Measurements from ENCODE around the gene HDC.

- TF ChIP-seq POLR2A (IDR thresholded peaks at IDR 0.05; ENCODE audit: low read depth, low read length) (no peak), POLR2AphosphoS5 (IDR thresholded peaks at IDR 0.05; ENCODE audit: low read depth, low read length) (no peak), TAF1 (IDR thresholded peaks at IDR 0.05; ENCODE audit: low read depth, low read length) (no peak)
These were observed 10.4 kb upstream of the HDC start for GRCh38 chr15:50275908-50276307.

All from GM12891 (cell line).